KOPT-K1 (cell line): ENCODE measurements around the gene MBP.

Source experiments
- H3K27ac ChIP-seq: fragments of 200-600 bp; sonication (generic); 2 replicates; pipeline ENCODE4 v1.5.1; 2016; ENCODE audit warnings: antibody characterized with exemption, mild to moderate bottlenecking, low read depth, low read length; ENCODE audit not compliant: poor library complexity, severe bottlenecking
- H3K36me3 ChIP-seq: fragments of 200-600 bp; sonication (generic); 2 replicates; pipeline ENCODE4 v1.5.1; 2017; ENCODE audit warnings: antibody characterized with exemption, mild to moderate bottlenecking, low read length, moderate library complexity; ENCODE audit not compliant: insufficient read depth
- H3K9me3 ChIP-seq: fragments of 200-600 bp; sonication (generic); 2 replicates; pipeline ENCODE4 v1.5.1; 2017; ENCODE audit warnings: antibody characterized with exemption, low read length, mild to moderate bottlenecking; ENCODE audit not compliant: insufficient read depth, poor library complexity, severe bottlenecking

The MBP gene

GRCh38 chr18:77161383-77161782 is 28.8 kb upstream of the MBP start:
- H3K36me3 ChIP-seq: no peaks in the 10 kb centered on the region
- H3K27ac ChIP-seq: no peak overlapping the region
- no peaks in the 10 kb centered on the region for H3K9me3 ChIP-seq

DNA sequence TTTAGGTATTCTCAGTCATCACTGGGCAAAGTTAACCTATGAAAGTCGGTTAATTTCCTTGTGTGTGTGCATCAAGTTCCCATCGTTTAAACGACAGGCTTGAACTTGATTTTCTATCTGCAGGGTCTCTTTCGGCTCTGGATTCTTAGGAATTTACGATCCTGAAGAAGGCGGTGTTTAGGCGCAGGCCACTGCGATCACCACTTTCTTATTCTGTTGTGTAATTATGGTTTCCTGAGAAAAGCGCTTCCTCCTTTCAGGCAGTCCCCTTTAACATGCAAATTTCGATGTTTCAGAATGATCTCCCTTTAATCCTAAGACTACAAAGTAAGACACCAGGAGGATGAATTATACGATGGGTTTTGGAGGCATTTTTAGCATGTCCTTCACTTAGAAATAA is 27.9 kb upstream of the MBP start:
- H3K27ac ChIP-seq: no peak overlapping the region

GRCh38 chr18:77157312-77157711 is 24.7 kb upstream of the MBP start:
- Histone ChIP-seq H3K27ac (no peak overlapping the region), H3K36me3 (no peaks in the 10 kb centered on the region), H3K9me3 (no peaks in the 10 kb centered on the region)

More for the DNA sequence above, 27.9 kb upstream of the MBP start:
- no peaks in the 10 kb centered on the region for H3K36me3 ChIP-seq
- no peaks in the 10 kb centered on the region for H3K9me3 ChIP-seq

- no peaks in the 10 kb centered on the region for H3K9me3 ChIP-seq
- H3K36me3 ChIP-seq: no peaks in the 10 kb centered on the region
- H3K27ac ChIP-seq: no peak overlapping the region
These were observed 22.4 kb upstream of the MBP start for GRCh38 chr18:77155031-77155430.

DNA sequence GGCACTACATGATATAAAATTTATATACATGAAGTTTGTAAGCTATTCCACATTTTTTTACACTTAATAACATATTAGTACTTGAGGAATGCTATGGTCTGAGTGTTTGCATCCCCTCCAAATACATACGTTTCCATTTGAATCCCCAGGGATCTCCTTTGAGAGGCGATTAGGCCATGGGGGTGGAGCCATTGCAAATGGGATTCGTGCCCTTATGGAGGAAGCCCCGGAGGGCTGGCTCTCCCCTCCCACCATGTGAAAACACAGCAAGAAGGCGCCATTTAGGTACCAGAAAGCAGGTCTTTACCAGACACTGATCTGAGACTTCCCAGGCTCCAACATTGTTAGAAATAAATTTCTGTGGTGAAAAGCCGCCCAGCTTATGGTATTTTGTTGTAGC is 20.8 kb upstream of the MBP start:
- H3K9me3 ChIP-seq: no peaks in the 10 kb centered on the region
- no peak overlapping the region for H3K27ac ChIP-seq
- H3K36me3 ChIP-seq: no peaks in the 10 kb centered on the region

DNA sequence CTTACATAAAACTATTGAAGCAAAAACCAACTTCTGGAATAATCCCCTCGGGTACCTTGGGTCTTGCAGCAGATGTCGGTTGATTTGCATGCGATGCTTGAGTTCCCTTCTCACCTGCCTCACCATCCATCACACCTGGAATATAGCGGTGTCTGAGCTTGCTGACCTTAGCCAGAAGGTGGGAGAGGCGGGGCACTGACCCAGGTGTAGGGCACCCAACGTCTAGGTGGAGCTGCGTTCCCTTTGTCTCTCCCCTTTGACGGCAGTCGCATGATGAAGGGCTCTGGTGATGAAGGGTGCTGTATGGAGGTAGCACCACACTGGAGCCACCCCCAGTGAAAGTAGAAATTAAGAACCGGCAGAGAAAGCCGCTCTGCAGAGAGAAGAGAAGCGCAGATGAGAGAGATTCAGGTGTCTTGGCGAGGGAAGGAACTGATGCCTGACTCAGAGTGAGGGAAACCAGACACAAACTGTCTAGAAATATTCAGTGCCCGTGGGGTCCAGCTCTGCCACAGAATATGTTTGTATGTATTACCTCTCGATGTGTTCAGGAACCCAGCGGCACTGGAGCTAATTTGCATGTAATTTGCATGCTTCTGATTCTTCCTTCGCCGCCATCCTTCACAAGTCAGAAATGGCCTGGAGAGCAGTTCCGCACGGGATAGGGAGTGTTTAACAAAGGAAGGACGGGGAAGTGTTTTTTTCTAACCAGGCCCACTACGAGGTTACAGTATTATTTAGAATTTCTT is 19.4 kb upstream of the MBP start:
- Histone ChIP-seq H3K27ac (no peak overlapping the region), H3K9me3 (no peaks in the 10 kb centered on the region), H3K36me3 (no peaks in the 10 kb centered on the region)

DNA sequence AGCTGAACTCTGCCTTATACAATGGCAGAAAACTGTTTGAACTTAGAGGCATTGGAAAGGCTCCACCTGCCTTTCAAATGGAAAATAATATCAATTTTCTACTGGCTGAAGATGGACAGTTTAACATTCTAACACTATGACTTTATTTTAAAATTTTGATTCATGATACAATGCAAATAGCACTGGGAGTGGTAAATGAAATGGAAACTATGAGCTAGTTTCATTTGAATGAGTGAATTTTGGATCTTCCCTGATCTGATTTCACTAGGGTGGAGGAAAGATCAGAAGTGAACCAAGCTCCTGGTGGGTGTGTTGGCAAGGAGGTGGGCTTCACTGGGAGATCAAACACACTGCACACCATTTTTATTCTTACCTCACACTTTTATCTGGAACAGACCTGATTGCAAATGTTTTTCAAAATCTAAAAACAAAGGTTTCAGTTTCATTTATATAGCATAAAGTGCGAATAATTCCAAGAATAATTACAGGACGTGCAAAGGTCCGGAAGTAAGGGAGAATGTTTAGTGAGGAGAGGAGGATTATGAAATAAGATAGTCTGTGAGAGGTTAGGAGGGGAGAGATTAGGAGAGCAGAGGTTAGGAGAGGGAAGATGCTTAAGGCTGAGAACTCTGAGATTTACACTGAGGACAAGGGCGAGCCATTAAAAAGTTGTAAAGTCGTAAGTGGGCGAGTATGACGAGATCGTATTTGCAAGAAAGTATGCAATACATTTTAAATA is 18.6 kb upstream of the MBP start:
- no peaks in the 10 kb centered on the region for H3K36me3 ChIP-seq
- no peaks in the 10 kb centered on the region for H3K9me3 ChIP-seq
- no peak overlapping the region for H3K27ac ChIP-seq

- H3K36me3 ChIP-seq: no peaks in the 10 kb centered on the region
These were observed 18.0 kb upstream of the MBP start for GRCh38 chr18:77150588-77150987.

GRCh38 chr18:77148289-77148688 is 15.7 kb upstream of the MBP start:
- no peak overlapping the region for H3K27ac ChIP-seq
- peaks cover 23% of the 10 kb centered on the region for H3K9me3 ChIP-seq
- H3K36me3 ChIP-seq: no peaks in the 10 kb centered on the region

More at GRCh38 chr18:77150588-77150987, 18.0 kb upstream of the MBP start:
- peaks cover 2% of the 10 kb centered on the region for H3K9me3 ChIP-seq
- no peak overlapping the region for H3K27ac ChIP-seq

- no peak overlapping the region for H3K27ac ChIP-seq
- H3K9me3 ChIP-seq: peaks cover 32% of the 10 kb centered on the region
- H3K36me3 ChIP-seq: no peaks in the 10 kb centered on the region
These were observed 14.9 kb upstream of the MBP start for GRCh38 chr18:77147418-77147852.

- Histone ChIP-seq H3K27ac (no peak overlapping the region), H3K9me3 (peaks cover 42% of the 10 kb centered on the region), H3K36me3 (no peaks in the 10 kb centered on the region)
These were observed 13.9 kb upstream of the MBP start for GRCh38 chr18:77146249-77147080.

DNA sequence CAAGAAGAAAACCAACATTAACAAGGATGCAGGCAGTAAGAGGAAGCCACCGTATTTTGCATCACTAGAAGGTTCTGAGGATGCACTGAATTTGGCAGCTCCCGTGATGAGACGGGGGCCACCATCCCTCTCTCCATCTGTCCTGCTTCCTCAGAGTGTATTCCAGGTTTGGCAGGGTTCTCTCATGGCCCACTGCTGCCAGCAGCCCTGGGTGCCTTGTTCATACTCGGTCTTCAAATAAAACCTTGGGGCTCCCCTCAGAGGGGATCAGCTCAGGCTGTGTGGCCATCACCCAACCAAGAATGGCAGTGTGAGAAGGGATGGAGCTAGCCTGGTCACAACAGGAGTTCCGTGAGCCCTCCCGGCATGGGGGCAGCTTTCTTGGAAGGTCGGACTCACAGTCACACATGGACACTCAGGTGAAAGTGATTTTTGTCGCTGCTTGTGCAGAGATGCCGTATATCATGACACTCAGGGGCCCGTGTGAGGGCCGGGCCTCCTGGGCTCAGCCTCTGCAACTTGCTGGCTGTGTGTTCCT is 12.8 kb upstream of the MBP start:
- Histone ChIP-seq H3K9me3 (peaks cover 45% of the 10 kb centered on the region), H3K27ac (no peak overlapping the region), H3K36me3 (no peaks in the 10 kb centered on the region)

DNA sequence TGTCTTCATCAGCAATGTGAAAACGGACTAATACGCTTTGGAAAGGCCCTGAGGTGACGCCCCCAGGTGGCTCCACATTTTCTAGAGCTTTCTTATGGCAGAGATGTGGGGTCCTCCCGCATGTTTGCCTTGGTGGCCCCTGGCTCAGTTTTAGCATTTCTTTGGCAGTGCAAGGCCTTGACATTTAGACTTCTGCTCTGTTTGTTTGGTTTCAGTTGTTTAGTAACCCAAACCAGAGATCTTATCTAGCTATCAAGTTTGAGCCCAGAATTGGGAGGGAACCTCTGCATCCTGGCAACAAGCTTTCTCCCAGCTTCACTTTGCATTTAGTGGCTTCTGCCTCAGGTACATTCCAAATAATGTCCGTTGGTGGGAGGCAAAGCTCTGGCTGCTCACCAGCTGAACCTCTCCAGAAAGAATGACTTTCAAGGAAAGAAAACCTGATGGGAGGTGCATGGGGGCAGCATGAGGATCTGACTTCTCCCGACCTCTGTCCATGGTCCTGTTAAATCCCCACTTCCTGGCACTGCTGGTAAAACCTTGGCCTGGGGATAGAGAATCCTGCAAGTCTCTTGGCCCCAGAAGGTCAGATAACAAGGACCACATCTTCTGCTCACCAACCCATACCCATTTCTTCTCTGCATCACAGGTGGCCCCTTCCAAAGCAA is 12.0 kb upstream of the MBP start:
- no peak overlapping the region for H3K27ac ChIP-seq
- H3K36me3 ChIP-seq: no peaks in the 10 kb centered on the region
- H3K9me3 ChIP-seq: peaks cover 45% of the 10 kb centered on the region

GRCh38 chr18:77144046-77144445 is 11.5 kb upstream of the MBP start:
- H3K27ac ChIP-seq: no peak overlapping the region
- H3K36me3 ChIP-seq: no peaks in the 10 kb centered on the region
- peaks cover 45% of the 10 kb centered on the region for H3K9me3 ChIP-seq
